ENCODE results near the gene FOXO3B. TPM values are rescaled to one million over a fixed set of nuclear protein-coding genes. Genes with fewer than 3 reads are reported as not detected.
"Not testable (repeated sequence)": the region's sequence is repeated elsewhere in the genome, so short reads cannot be mapped to it uniquely, and the experiment has no call there.

FOXO3B gene
- total and polyA plus RNA-seq, 2 experiments from 2014 or later: 2.7 to 21.1 TPM

DNA sequence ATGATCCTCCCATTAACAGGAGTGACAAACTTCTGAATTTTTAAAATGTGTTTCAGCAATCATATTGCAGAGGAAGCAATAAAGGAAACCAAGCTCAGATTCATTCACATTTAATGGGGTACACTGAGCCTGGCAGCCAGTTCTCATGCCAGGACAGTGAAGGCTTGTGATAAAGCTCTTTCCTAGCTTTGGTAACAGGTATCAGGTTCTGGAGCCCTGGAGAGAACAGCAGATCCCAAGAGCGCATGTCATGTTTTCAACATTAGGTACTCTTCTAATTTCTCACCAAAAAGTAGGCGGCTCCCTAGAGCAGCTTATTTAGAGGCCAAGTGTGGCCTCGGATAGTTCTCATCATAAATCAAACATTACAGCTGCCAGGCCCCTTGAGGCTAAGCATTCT is 14.6 kb downstream of the FOXO3B start:
- H3K4me3 Mint-ChIP-seq; H3K4me1 ChIP-seq (ENCODE audit: insufficient read depth); H2AFZ ChIP-seq; ATAC-seq; H3K79me2 ChIP-seq (replicated peaks; ENCODE audit: insufficient read depth); H3K4me2 ChIP-seq; H3K27me3 ChIP-seq (ENCODE audit: insufficient read depth); H3K9me2 ChIP-seq (ENCODE audit: insufficient read depth); H3K27ac Mint-ChIP-seq; H3K4me1 Mint-ChIP-seq; H4K20me1 ChIP-seq (replicated peaks; ENCODE audit: insufficient read depth); H3K4me3 ChIP-seq; DNase-seq (ENCODE audit: low spot score); H3K27me3 Mint-ChIP-seq (ENCODE audit: insufficient read depth, low read depth, poor library complexity); H3K27ac ChIP-seq (ENCODE audit: low read depth); H3F3A ChIP-seq (replicated peaks; ENCODE audit: low read depth): not testable (repeated sequence)
- Mint-ChIP-seq H3K9me3 (peaks cover 72% of the 10 kb centered on the region), H3K36me3 (ENCODE audit: low read depth) (peaks cover 66% of the 10 kb centered on the region)
- H3K36me3 ChIP-seq (ENCODE audit: insufficient read depth): peaks cover 12% of the 10 kb centered on the region

DNA sequence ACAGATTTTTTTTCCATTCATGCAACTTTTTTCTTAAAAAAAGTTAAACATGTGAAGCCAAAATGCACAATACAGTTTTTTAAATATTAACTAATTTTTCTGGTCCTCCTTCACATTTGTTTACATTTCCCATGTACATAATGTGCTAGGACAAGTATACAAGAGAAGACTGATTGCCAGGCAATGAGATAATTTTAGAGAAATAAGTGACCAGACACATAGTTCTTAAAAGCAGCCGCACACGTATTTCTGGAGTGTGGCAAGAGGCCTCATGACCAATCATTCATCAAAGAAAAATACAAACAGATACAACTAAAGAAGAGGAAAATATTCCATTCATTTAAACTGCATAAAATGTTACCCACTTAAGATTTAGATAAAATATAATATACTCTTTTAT is 15.8 kb downstream of the FOXO3B start:
- H3K79me2 ChIP-seq (replicated peaks; ENCODE audit: insufficient read depth); H3F3A ChIP-seq (replicated peaks; ENCODE audit: low read depth); H3K4me1 Mint-ChIP-seq; H3K4me3 ChIP-seq; ATAC-seq; H2AFZ ChIP-seq; H4K20me1 ChIP-seq (replicated peaks; ENCODE audit: insufficient read depth); H3K27me3 ChIP-seq (ENCODE audit: insufficient read depth); H3K4me1 ChIP-seq (ENCODE audit: insufficient read depth); H3K27ac Mint-ChIP-seq; H3K4me3 Mint-ChIP-seq; H3K27me3 Mint-ChIP-seq (ENCODE audit: insufficient read depth, low read depth, poor library complexity); H3K27ac ChIP-seq (ENCODE audit: low read depth); H3K4me2 ChIP-seq; DNase-seq (ENCODE audit: low spot score); H3K9me2 ChIP-seq (ENCODE audit: insufficient read depth): not testable (repeated sequence)
- Mint-ChIP-seq H3K9me3 (peaks cover 75% of the 10 kb centered on the region), H3K36me3 (ENCODE audit: low read depth) (peaks cover 67% of the 10 kb centered on the region)
- peaks cover 12% of the 10 kb centered on the region for H3K36me3 ChIP-seq (ENCODE audit: insufficient read depth)

- H3F3A ChIP-seq (replicated peaks; ENCODE audit: low read depth); H3K27ac ChIP-seq (ENCODE audit: low read depth); ATAC-seq; H3K27me3 Mint-ChIP-seq (ENCODE audit: insufficient read depth, low read depth, poor library complexity); H3K4me3 Mint-ChIP-seq; H3K9me2 ChIP-seq (ENCODE audit: insufficient read depth); H2AFZ ChIP-seq; DNase-seq (ENCODE audit: low spot score); H3K79me2 ChIP-seq (replicated peaks; ENCODE audit: insufficient read depth); H3K27ac Mint-ChIP-seq; H3K4me1 ChIP-seq (ENCODE audit: insufficient read depth); H3K27me3 ChIP-seq (ENCODE audit: insufficient read depth); H3K4me3 ChIP-seq; H3K4me2 ChIP-seq; H3K36me3 ChIP-seq (ENCODE audit: insufficient read depth); H4K20me1 ChIP-seq (replicated peaks; ENCODE audit: insufficient read depth); H3K4me1 Mint-ChIP-seq: not testable (repeated sequence)
- Mint-ChIP-seq H3K9me3 (peaks cover 70% of the 10 kb centered on the region), H3K36me3 (ENCODE audit: low read depth) (peaks cover 43% of the 10 kb centered on the region)
Measured at GRCh38 chr17:18661924-18662624, 20.0 kb downstream of the FOXO3B start.

DNA sequence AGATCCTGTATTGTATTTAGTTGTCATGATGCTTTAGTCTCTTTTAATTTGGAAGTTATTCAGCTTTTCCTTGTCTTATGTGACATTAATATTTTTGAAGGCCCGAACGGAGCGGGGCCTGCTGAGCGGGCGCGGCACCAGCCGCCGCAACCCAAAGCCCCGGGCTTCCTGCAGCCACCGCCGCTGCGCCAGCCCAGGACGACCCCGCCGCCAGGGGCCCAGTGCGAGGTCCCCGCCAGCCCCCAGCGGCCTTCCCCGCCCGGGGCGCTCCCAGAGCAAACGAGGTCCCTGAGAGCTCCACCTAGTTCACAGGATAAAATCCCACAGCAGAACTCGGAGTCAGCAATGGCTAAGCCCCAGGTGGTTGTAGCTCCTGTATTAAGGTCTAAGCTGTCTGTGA is 32.0 kb downstream of the FOXO3B start:
- H3K4me3 Mint-ChIP-seq; H3K9me2 ChIP-seq (ENCODE audit: insufficient read depth); H3K27ac ChIP-seq (ENCODE audit: low read depth); H3K4me1 Mint-ChIP-seq; H3K27me3 ChIP-seq (ENCODE audit: insufficient read depth); H3K36me3 ChIP-seq (ENCODE audit: insufficient read depth); H3K36me3 Mint-ChIP-seq (ENCODE audit: low read depth); H3K9me3 Mint-ChIP-seq; H3K4me3 ChIP-seq; DNase-seq (ENCODE audit: low spot score); H3K79me2 ChIP-seq (replicated peaks; ENCODE audit: insufficient read depth); H3K27me3 Mint-ChIP-seq (ENCODE audit: insufficient read depth, low read depth, poor library complexity); H3K4me2 ChIP-seq; H3K4me1 ChIP-seq (ENCODE audit: insufficient read depth); H3F3A ChIP-seq (replicated peaks; ENCODE audit: low read depth); H3K27ac Mint-ChIP-seq; H4K20me1 ChIP-seq (replicated peaks; ENCODE audit: insufficient read depth): not testable (repeated sequence)
- 0 out of 2 replicates have a peak overlapping the region, but pooled peaks have one; percentile 74 for H2AFZ ChIP-seq
- peak; percentile 69; the same call in 2 of the 3 replicates for ATAC-seq

- not testable (repeated sequence) for H3K27me3 Mint-ChIP-seq (ENCODE audit: insufficient read depth, low read depth, poor library complexity); H3K9me3 Mint-ChIP-seq; H3K36me3 ChIP-seq (ENCODE audit: insufficient read depth); H3K79me2 ChIP-seq (replicated peaks; ENCODE audit: insufficient read depth); H3K4me1 ChIP-seq (ENCODE audit: insufficient read depth); H3K4me3 ChIP-seq; H3K4me2 ChIP-seq; DNase-seq (ENCODE audit: low spot score); H3K9me2 ChIP-seq (ENCODE audit: insufficient read depth); H3F3A ChIP-seq (replicated peaks; ENCODE audit: low read depth); ATAC-seq; H4K20me1 ChIP-seq (replicated peaks; ENCODE audit: insufficient read depth); H3K36me3 Mint-ChIP-seq (ENCODE audit: low read depth); H3K27ac Mint-ChIP-seq; H2AFZ ChIP-seq; H3K4me1 Mint-ChIP-seq; H3K27ac ChIP-seq (ENCODE audit: low read depth); H3K4me3 Mint-ChIP-seq; H3K27me3 ChIP-seq (ENCODE audit: insufficient read depth)
Measured at GRCh38 chr17:18644291-18644690, 37.8 kb downstream of the FOXO3B start, which contains the start of gene TBC1D28. TSS of gene TBC1D28 (minus strand) at chr17:18644391. CDS start at chr17:18641352, 3,039 bp downstream.

GRCh38 chr17:18643124-18643523 is 39.0 kb downstream of the FOXO3B start:
- not testable (repeated sequence) for H3K27ac Mint-ChIP-seq; H3K4me3 ChIP-seq; H2AFZ ChIP-seq; H3K27ac ChIP-seq (ENCODE audit: low read depth); H3K4me1 ChIP-seq (ENCODE audit: insufficient read depth); H3K4me3 Mint-ChIP-seq; H3K36me3 Mint-ChIP-seq (ENCODE audit: low read depth); H3K4me1 Mint-ChIP-seq; H4K20me1 ChIP-seq (replicated peaks; ENCODE audit: insufficient read depth); H3K79me2 ChIP-seq (replicated peaks; ENCODE audit: insufficient read depth); H3K9me2 ChIP-seq (ENCODE audit: insufficient read depth); H3F3A ChIP-seq (replicated peaks; ENCODE audit: low read depth); H3K4me2 ChIP-seq; H3K9me3 Mint-ChIP-seq; H3K27me3 ChIP-seq (ENCODE audit: insufficient read depth); ATAC-seq; H3K36me3 ChIP-seq (ENCODE audit: insufficient read depth); DNase-seq (ENCODE audit: low spot score); H3K27me3 Mint-ChIP-seq (ENCODE audit: insufficient read depth, low read depth, poor library complexity)

Data from GM23338 (cell line).